ENCODE results near the gene HEATR5B. TPM values are rescaled to one million over a fixed set of nuclear protein-coding genes. Genes with fewer than 3 reads are reported as not detected.
"Not testable (repeated sequence)": the region's sequence is repeated elsewhere in the genome, so short reads cannot be mapped to it uniquely, and the experiment has no call there.

HEATR5B gene
- total RNA-seq, 1 donor from 2014 or later = 22.2 TPM

DNA sequence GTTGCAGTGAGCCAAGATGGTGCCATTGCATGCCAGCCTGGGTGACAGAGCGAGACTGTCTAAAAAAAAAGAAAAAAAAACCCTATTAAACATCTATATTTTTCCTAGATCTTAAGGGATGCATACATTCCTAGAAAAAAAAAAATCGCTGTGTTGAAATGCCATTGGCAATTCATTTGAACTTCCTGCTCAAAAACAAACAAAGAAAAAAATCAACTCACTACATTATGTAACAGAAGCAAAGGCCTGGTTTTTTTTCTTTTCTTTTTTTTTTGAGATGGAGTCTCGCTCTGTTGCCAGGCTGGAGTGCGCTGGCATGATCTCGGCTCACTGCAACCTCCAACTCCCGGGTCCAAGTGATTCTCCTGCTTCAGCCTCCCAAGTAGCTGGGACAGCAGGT, 96.2 kb downstream of the HEATR5B start:
- H3K27ac Mint-ChIP-seq = no peak overlapping the region
- no peaks in the 10 kb centered on the region for H3K4me1 Mint-ChIP-seq (ENCODE audit: low read depth)
- H3K36me3 Mint-ChIP-seq (ENCODE audit: insufficient read depth) = peaks cover 5% of the 10 kb centered on the region
- TF ChIP-seq, protein P1, sequence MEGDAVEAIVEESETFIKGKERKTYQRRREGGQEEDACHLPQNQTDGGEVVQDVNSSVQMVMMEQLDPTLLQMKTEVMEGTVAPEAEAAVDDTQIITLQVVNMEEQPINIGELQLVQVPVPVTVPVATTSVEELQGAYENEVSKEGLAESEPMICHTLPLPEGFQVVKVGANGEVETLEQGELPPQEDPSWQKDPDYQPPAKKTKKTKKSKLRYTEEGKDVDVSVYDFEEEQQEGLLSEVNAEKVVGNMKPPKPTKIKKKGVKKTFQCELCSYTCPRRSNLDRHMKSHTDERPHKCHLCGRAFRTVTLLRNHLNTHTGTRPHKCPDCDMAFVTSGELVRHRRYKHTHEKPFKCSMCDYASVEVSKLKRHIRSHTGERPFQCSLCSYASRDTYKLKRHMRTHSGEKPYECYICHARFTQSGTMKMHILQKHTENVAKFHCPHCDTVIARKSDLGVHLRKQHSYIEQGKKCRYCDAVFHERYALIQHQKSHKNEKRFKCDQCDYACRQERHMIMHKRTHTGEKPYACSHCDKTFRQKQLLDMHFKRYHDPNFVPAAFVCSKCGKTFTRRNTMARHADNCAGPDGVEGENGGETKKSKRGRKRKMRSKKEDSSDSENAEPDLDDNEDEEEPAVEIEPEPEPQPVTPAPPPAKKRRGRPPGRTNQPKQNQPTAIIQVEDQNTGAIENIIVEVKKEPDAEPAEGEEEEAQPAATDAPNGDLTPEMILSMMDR (IDR thresholded peaks at IDR 0.05; ENCODE audit: unreplicated experiment) = no peak
- H3K4me3 Mint-ChIP-seq (ENCODE audit: low read depth) = no peak overlapping the region
- H3K27me3 Mint-ChIP-seq = no peaks in the 10 kb centered on the region
- no peak for DNase-seq (ENCODE audit: low spot score, unreplicated experiment)
- no peaks in the 10 kb centered on the region for H3K9me3 Mint-ChIP-seq (ENCODE audit: low read depth)

DNA sequence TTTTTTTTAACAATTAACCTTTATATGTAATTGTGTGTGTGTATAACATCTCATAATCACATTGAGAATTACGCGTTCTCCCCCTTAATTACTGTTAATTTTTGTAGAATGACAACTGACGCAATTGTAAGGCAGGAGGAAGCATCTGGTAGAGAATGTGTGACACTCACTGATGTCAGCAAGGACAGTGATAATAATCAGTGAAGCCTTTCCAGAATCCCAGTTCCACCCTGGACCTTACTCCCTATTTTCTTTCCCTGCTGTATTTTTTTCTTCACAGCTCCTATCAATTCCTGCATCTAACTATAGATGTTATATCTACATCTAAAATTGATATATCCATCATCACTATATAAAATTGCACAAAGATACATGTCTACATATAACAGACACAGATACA, 101.7 kb downstream of the HEATR5B start:
- no peak for DNase-seq (ENCODE audit: low spot score, unreplicated experiment)
- H3K9me3 Mint-ChIP-seq (ENCODE audit: low read depth) = no peaks in the 10 kb centered on the region
- no peaks in the 10 kb centered on the region for H3K27me3 Mint-ChIP-seq

DNA sequence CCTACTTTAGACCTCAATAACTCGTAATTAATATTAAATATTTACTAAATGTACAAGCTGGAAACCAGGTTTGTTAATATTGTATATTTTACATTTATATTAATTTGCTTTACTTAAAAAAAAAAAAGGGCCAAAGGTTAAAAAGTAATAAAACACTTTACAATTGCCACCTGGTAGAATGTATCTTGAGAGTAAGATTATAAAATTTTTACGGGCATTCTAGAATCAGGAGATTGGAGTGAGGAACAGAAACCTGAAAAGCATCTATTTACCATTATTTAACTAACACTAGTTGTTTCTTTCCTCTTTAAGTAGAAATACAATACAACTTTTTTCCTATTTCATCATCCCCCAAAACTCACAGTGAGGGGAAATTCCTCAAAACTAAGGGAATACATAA, 102.3 kb downstream of the HEATR5B start:
- Mint-ChIP-seq H3K27me3 (no peaks in the 10 kb centered on the region), H3K4me3 (ENCODE audit: low read depth) (no peak overlapping the region), H3K36me3 (ENCODE audit: insufficient read depth) (peaks cover 5% of the 10 kb centered on the region), H3K27ac (no peak overlapping the region), H3K9me3 (ENCODE audit: low read depth) (no peaks in the 10 kb centered on the region), H3K4me1 (ENCODE audit: low read depth) (no peaks in the 10 kb centered on the region)
- no peak for DNase-seq (ENCODE audit: low spot score, unreplicated experiment)
- TF ChIP-seq, protein P1 (IDR thresholded peaks at IDR 0.05; ENCODE audit: unreplicated experiment) = no peak

More for the DNA sequence above, 101.7 kb downstream of the HEATR5B start:
- H3K36me3 Mint-ChIP-seq (ENCODE audit: insufficient read depth) = peaks cover 5% of the 10 kb centered on the region
- H3K27ac Mint-ChIP-seq = no peak overlapping the region
- H3K4me3 Mint-ChIP-seq (ENCODE audit: low read depth) = no peak overlapping the region
- TF ChIP-seq, protein P1 (IDR thresholded peaks at IDR 0.05; ENCODE audit: unreplicated experiment) = no peak
- H3K4me1 Mint-ChIP-seq (ENCODE audit: low read depth) = no peaks in the 10 kb centered on the region

DNA sequence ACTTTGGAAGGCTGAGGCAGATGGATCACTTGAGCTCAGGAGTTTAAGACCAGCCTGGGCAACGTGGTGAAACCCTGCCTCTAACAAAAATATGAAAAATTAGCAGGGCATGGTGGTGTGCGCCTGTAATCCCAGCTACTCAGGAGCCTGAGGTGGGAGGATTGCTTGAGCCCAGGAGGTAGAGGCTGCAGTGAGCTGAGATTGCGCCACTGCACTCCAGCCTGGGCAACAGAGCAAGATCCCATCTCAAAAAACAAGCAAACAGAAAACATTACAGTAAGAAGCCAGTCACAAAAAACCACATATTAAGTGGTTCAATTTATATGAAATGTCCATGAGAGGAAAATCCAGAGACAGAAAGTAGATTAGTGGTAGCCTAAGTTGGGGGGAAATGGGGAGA, 105.2 kb downstream of the HEATR5B start:
- DNase-seq (ENCODE audit: low spot score, unreplicated experiment); H3K36me3 Mint-ChIP-seq (ENCODE audit: insufficient read depth); H3K27me3 Mint-ChIP-seq; H3K4me3 Mint-ChIP-seq (ENCODE audit: low read depth); H3K4me1 Mint-ChIP-seq (ENCODE audit: low read depth); H3K27ac Mint-ChIP-seq; H3K9me3 Mint-ChIP-seq (ENCODE audit: low read depth): not testable (repeated sequence)

DNA sequence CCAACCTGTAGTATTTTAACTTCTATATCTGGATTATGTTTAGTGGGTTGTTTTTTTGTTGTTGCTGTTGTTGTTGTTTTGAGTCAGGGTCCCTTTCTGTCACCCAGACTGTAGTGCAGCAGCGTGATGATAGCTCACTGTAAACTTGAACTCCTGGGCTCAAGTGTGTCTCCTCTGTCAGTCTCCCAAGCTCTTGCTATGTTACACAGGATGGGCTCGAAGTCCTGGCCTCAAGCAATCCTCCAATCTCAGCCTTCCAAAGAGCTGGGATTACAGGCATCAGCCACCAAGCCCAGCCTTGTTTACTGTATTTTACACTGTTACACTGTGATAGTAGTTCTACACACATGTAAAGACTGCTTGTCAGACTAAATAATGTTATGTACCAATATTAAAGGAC, 108.1 kb downstream of the HEATR5B start:
- Mint-ChIP-seq H3K9me3 (ENCODE audit: low read depth) (no peaks in the 10 kb centered on the region), H3K4me1 (ENCODE audit: low read depth) (no peaks in the 10 kb centered on the region), H3K4me3 (ENCODE audit: low read depth) (no peak overlapping the region), H3K27ac (no peak overlapping the region), H3K27me3 (no peaks in the 10 kb centered on the region), H3K36me3 (ENCODE audit: insufficient read depth) (peaks cover 4% of the 10 kb centered on the region)
- TF ChIP-seq, protein P1 (IDR thresholded peaks at IDR 0.05; ENCODE audit: unreplicated experiment) = no peak
- no peak for DNase-seq (ENCODE audit: low spot score, unreplicated experiment)

DNA sequence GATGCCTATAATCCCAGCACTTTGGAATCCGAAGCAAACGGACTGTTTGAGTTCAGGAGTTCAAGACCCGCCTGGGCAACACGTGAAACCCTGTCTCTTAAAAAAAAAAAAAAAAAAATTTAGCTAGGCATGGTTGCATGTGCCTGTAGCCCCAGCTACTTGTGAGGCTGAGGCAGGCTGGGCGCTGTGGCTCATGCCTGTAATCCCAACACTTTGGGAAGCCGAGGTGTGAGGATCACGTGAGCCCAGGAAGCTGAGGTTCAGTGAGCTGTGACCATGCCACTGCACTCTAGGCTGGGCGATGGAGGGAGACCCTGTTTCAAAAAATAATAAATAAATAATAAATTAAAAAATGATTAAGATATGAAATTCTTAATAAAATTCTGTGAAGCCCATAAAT, 108.9 kb downstream of the HEATR5B start:
- DNase-seq (ENCODE audit: low spot score, unreplicated experiment) = no peak
- Mint-ChIP-seq H3K9me3 (ENCODE audit: low read depth) (no peaks in the 10 kb centered on the region), H3K4me1 (ENCODE audit: low read depth) (no peaks in the 10 kb centered on the region), H3K36me3 (ENCODE audit: insufficient read depth) (peaks cover 4% of the 10 kb centered on the region), H3K4me3 (ENCODE audit: low read depth) (no peak overlapping the region), H3K27me3 (no peaks in the 10 kb centered on the region), H3K27ac (no peak overlapping the region)
- TF ChIP-seq, protein P1 (IDR thresholded peaks at IDR 0.05; ENCODE audit: unreplicated experiment) = no peak
